DMS53 treated with DMSO at 0.1 percent for 48 hours (cell line): ENCODE measurements around the gene CHCHD3.

Source experiments
- DNase-seq: peaks from one replicate; lab custom pipeline; 2025; ENCODE audit not compliant: unreplicated experiment; lab: John Stamatoyannopoulos, UW

CHCHD3 gene

GRCh38 chr7:133081599-133082389 is at the start of gene CHCHD3:
TSS of gene CHCHD3 (minus strand) at chr7:133082090. CDS start at chr7:133081937, 153 bp downstream.
- peak; percentile 98 for DNase-seq

DNA sequence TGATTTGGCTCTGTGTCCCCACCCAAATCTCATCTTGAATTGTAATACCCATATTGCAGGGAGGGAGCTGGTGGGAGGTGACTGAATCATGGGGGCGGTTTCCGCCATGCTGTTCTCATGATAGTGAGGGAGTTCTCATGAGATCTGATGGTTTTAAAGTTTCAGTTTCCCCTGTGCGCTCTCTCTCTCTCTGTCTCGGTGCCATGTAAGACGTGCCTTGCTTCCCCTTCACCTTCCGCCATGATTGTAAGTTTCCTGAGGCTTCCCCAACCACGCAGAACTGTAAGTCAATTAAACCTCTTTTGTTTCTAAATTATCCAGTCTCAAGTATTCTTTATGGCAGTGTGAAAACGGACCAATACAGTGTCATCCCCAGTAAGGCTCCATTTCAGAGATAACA is 48.3 kb upstream of the CHCHD3 start:
- DNase-seq: no peak

- DNase-seq: no peak
Observed at GRCh38 chr7:133126422-133126821, 44.5 kb upstream of the CHCHD3 start.

- DNase-seq: no peak
Observed at GRCh38 chr7:133124974-133125373, 43.1 kb upstream of the CHCHD3 start.

DNA sequence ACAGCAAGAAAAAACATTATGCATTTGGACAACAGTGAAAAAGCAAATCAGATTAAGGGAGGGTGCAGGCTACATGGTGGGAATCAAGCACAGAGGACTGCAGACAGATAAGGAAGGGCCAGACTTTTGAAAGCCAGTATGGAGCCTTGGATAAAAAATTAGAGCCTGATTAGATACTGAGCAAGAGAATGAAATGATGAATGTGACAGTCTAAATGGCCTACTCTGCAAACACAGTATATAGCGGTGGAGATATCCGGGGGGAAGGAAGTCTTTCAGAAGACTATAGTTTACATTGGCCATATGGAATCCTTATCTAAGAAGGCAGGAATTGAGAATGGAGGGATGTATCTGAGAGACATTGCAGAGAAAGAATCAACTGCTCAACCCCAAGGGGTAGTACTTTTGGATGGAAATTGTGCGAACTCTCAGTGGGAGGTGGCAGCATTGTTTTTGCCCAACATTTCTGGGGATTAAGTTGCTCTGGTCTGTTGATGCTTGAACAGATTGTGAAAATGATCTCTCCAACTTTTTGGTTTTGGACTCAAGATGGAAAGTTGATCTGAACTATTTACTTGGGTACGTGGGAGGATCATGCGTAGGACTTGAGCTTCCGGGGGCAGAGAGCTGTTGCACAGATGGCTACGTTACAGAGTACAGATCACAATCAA is 39.4 kb upstream of the CHCHD3 start:
- no peak for DNase-seq

DNA sequence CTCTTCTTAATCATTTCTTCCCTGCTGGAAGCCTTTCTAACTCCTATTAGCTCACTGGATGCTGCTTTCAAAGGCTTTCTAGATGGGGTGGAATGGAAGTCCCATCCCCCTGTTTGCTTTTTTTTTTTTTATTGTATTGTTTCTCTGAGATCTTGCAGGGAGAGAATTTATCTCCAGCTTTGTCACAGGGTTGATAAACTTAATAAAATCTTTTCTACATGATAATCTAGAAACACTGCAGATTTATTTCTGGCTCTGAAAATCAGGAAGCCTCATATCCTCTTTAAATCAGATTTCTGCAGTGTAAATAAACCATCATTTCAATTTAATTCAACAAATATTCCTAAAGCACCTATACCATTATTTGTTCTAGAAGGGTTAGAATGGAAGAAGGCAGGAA is 37.2 kb upstream of the CHCHD3 start:
- DNase-seq: no peak

DNA sequence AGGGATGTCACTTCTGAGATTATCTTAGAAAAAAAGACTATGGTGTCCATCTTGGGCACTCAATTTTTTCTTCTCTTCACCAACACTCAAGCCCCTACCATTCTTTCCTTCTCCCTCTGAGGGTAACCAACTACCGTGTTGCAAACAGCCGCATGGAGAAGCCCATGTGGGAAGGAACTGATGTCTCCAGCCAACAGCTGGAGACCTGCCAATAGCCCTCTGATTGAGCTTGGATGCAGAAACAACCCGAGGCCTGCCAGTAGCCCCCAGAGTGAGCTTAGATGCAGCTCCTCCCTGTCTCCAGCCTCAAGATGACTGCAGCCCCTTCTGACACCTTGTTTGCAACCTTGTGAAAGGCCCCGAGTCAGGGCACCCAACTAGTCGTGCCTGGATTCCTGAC is 36.4 kb upstream of the CHCHD3 start:
- no peak for DNase-seq

GRCh38 chr7:133117452-133117851 is 35.6 kb upstream of the CHCHD3 start:
- no peak for DNase-seq

DNA sequence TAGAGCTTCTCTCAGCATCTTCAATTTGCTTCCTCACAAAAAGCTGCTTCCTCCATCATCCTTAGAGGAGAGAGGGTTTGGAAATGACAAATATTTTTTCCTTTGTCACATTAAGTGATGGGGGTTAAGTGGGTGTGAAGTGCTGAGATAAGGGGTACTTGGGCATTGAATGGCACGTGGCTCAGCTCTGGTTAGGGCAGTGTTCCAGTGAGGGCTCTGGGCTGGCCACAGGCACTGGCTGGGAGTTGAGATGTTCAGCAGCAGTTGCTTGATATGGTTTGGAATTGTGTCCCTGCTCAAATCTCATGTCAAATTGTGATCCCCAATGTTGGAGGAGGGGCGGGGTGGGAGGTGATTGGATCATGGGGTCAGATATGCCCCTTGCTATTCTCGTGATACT is 33.7 kb upstream of the CHCHD3 start:
- DNase-seq: no peak

GRCh38 chr7:133114519-133114918 is 32.6 kb upstream of the CHCHD3 start:
- DNase-seq: no peak

- no peak for DNase-seq
Observed at GRCh38 chr7:133112976-133113375, 31.1 kb upstream of the CHCHD3 start.

GRCh38 chr7:133112335-133112734 is 30.4 kb upstream of the CHCHD3 start:
- DNase-seq: no peak

GRCh38 chr7:133110312-133110711 is 28.4 kb upstream of the CHCHD3 start:
- no peak for DNase-seq

GRCh38 chr7:133109816-133110215 is 27.9 kb upstream of the CHCHD3 start:
- no peak for DNase-seq

DNA sequence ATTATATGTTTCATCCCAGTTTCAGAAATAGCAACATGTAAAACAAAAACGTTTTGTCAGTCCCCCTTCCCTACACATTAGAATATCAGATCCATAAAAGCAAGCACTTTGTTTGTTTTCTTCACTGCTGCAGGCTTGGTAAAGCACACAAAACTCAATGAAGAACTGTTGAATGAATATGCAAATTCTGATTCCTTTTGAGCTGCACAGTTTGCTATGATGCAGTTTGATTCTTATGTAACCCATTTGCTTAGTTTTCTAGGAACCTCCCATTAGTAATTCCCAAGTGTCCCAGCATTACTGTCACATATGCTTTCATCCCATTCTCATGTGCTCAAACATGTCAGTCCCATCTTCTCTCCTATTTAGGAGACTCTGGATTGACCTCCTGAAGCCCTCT is 26.1 kb upstream of the CHCHD3 start:
- no peak for DNase-seq

GRCh38 chr7:133102276-133103060 is 20.6 kb upstream of the CHCHD3 start:
- no peak for DNase-seq

- DNase-seq: no peak
Observed at GRCh38 chr7:133099633-133100286, 17.9 kb upstream of the CHCHD3 start.

GRCh38 chr7:133095119-133095671 is 13.3 kb upstream of the CHCHD3 start:
- DNase-seq: no peak

DNA sequence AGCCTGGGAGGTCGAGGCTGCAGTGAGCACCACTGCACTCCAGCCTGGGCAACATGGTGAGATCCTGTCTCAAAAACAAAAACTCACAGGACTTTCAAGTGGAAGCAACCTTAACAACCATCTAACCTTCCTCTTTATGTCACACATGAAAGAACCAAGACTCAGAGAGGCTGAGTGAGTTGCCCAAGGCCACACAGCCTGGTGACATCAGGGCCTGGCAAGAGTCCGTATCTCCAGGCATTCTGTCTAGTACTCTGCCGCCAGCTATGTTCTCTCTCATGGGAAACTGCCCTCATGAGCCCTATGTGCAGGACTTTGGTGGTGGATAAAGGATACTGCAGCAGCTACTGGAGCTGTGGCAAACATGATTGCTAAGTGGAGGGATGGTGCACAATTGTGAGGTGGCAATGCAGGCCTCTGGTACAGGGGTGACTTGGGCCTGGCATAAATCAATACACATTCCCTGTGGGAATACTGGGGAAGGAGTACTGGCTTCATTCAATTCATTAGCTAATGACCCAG is 10.1 kb upstream of the CHCHD3 start:
- no peak for DNase-seq

GRCh38 chr7:133082390-133082766 is 488 bp upstream of the CHCHD3 start:
- DNase-seq: no peak

DNA sequence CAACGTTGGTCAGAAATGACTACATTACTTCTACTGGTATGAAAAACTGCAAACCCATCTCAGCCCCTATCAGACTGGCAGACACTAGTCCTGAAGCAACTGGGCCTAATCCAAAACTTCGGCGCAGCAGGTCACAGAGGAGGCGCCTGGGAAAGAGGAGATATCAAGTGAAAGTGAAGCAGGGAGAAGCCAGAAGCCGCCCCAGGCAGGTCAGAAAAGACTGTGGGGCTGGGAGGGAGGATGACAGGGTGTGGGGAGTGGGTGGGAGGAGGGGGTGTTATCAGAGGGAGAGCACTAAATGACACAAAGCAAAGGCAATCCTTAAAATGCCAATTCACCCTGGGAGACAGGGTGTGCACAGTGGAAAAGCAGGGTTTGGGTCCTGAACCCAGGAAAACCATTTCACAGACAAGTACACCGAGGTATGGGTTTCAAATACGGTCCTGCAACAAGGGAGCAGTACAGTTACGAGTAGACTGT is 731 bp downstream of the CHCHD3 start:
- no peak for DNase-seq
